Neutrophil (primary cell): ENCODE measurements around the gene SNUPN.
"Not testable (repeated sequence)": the region's sequence is repeated elsewhere in the genome, so short reads cannot be mapped to it uniquely, and the experiment has no call there.

Source experiments
- H3K27ac ChIP-seq: fragments of 200-600 bp; sonication (generic); 2 replicates; pipeline ENCODE4 v1.5.1; 2016; ENCODE audit warnings: mild to moderate bottlenecking, moderate library complexity
- H3K27me3 ChIP-seq: fragments of 200-600 bp; sonication (generic); 2 replicates; pipeline ENCODE4 v1.6.0; 2016; ENCODE audit warnings: mild to moderate bottlenecking
- H3K36me3 ChIP-seq: fragments of 200-600 bp; sonication (generic); 2 replicates; pipeline ENCODE4 v1.5.1; 2017
- H3K4me1 ChIP-seq, 2 experiments: fragments of 200-600 bp in 1 of 2; sonication (generic) in 1 of 2; 1 replicate in 1 of 2; 2 replicates in 1 of 2; pipeline versions ENCODE4 v1.5.1 to v1.6.1; 2013 to 2016; ENCODE audit warnings: low read depth in 1 of 2, low read length in 1 of 2, mild to moderate bottlenecking in 1 of 2, moderate library complexity in 1 of 2; ENCODE audit not compliant: control insufficient read depth in 1 of 2, insufficient read depth in 1 of 2
- H3K4me3 ChIP-seq, 2 experiments: fragments of 200-600 bp in 1 of 2; sonication (generic) in 1 of 2; 1 replicate in 1 of 2; 2 replicates in 1 of 2; pipeline ENCODE4 v1.5.1; 2013 to 2016; ENCODE audit warnings: low read depth in 1 of 2, low read length in 1 of 2, mild to moderate bottlenecking in 1 of 2, moderate library complexity in 1 of 2
- H3K9me3 ChIP-seq: fragments of 200-600 bp; sonication (generic); 2 replicates; pipeline ENCODE4 v1.5.1; 2016
- TF ChIP-seq, protein P1 (sequence below): fragments of 200-600 bp; sonication (generic); IDR thresholded peaks from 2 replicates; pipeline ENCODE4 v1.5.1; 2016; ENCODE audit warnings: antibody characterized with exemption

Gene SNUPN

DNA sequence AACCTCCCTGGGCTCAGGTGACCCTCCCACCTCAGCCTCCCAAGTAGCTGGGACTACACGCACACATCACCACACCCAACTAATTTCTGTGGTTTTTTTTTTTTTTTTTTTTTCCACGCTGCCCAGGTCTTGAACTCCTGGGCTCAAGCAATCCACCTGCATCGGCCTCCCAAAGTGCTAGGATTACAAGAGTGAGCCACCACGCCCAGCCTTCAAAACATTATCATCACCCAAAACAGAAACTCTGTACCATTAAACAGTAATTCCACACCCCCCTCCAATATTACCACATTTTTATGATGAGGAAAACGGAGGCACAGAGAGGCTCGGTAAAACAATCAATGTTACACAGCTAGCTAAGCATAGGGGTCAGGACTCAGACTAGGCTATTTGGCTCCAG lies 10.5 kb upstream of the SNUPN start:
- Histone ChIP-seq H3K27ac (no peak overlapping the region), H3K4me1 (peaks cover 25 to 28% of the 10 kb centered on the region in 2 experiments), H3K36me3 (no peaks in the 10 kb centered on the region), H3K9me3 (no peaks in the 10 kb centered on the region), H3K27me3 (no peaks in the 10 kb centered on the region), H3K4me3 (no peak overlapping the region)
- TF ChIP-seq, protein P1, sequence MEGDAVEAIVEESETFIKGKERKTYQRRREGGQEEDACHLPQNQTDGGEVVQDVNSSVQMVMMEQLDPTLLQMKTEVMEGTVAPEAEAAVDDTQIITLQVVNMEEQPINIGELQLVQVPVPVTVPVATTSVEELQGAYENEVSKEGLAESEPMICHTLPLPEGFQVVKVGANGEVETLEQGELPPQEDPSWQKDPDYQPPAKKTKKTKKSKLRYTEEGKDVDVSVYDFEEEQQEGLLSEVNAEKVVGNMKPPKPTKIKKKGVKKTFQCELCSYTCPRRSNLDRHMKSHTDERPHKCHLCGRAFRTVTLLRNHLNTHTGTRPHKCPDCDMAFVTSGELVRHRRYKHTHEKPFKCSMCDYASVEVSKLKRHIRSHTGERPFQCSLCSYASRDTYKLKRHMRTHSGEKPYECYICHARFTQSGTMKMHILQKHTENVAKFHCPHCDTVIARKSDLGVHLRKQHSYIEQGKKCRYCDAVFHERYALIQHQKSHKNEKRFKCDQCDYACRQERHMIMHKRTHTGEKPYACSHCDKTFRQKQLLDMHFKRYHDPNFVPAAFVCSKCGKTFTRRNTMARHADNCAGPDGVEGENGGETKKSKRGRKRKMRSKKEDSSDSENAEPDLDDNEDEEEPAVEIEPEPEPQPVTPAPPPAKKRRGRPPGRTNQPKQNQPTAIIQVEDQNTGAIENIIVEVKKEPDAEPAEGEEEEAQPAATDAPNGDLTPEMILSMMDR, result no peak

DNA sequence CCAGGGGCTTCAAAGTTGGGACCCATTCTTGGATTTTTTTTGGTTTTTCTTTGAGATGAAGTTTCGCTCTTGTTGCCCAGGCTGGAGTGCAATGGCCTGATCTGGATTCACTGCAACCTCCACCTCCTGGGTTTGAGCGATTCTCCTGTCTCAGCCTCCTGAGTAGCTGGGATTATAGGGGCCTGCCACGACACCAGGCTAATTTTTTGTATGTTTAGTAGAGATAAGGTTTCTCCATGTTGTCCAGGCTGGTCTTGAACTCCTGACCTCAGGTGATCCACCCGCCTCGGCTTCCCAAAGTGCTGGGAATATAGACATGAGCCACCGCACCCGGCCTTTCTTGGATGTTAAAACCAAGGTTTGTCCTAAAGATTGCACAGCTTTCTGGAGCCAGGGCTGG lies 8.4 kb upstream of the SNUPN start:
- not testable (repeated sequence) for H3K4me3 ChIP-seq, H3K27ac ChIP-seq, H3K27me3 ChIP-seq, H3K36me3 ChIP-seq, H3K9me3 ChIP-seq
- peaks cover 11% of the 10 kb centered on the region in 2 experiments for H3K4me1 ChIP-seq

DNA sequence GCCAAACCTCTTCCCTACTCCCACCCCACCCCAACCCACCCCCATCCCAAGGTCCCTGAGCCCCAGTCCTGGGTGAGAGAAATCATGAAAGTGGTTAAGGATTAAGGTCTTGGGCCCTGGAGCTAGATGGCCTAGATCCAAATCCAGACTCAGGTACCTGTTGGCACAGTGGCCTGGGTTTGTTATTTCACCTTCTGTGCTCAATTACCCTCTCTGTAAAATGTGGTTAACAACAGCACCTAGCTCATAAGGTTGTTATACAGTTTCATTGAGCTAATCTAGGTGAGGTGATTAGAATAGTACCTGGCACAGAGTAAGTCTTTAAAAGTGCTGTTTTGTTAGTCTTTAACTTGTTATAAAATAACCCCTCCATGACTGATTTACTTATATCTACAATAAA lies 6.4 kb upstream of the SNUPN start:
- Histone ChIP-seq H3K27ac (no peak overlapping the region), H3K36me3 (no peaks in the 10 kb centered on the region), H3K4me3 (no peak overlapping the region), H3K27me3 (no peaks in the 10 kb centered on the region), H3K9me3 (no peaks in the 10 kb centered on the region), H3K4me1 (peaks cover 10 to 11% of the 10 kb centered on the region in 2 experiments)
- TF ChIP-seq, protein P1, result no peak

- H3K4me3 ChIP-seq, result no peak overlapping the region
- peak overlapping the region; percentile 41 for H3K27ac ChIP-seq
- H3K9me3 ChIP-seq, result no peaks in the 10 kb centered on the region
- H3K4me1 ChIP-seq, result peaks cover 35 to 37% of the 10 kb centered on the region in 2 experiments
- H3K27me3 ChIP-seq, result no peaks in the 10 kb centered on the region
- TF ChIP-seq, protein P1, result no peak
- peaks cover 6% of the 10 kb centered on the region for H3K36me3 ChIP-seq
Measured at GRCh38 chr15:75622505-75622904, 3.0 kb downstream of the SNUPN start.

DNA sequence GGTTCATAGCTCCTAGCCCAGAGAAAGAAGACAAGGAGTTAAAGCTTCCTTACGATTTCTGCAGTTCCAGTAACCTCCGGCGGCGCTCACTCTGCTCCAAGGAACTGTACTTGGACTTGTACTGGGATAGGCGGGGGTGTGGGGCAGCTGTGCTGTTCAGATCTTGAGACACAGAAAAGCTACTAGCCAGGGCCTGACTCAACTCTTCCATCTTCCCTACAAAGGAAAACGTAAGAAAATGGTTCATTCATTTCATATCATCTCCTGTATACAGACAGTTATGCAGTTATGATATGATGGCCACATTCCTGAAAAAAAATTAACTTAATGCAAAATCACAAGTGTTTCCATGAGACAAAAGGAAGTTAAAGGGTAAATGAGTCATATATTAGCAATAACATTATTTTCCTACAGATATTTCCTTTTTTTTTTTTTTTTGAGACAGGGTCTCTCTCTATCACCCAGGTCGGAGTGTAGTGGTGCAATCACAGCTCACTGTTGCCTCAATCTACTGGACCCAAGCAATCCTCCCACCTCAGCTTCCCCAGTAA lies 4.6 kb downstream of the SNUPN start:
- H3K27me3 ChIP-seq, result no peaks in the 10 kb centered on the region
- peaks cover 20% of the 10 kb centered on the region for H3K36me3 ChIP-seq
- TF ChIP-seq, protein P1, result no peak
- peaks cover 19 to 21% of the 10 kb centered on the region in 2 experiments for H3K4me1 ChIP-seq
- H3K9me3 ChIP-seq, result no peaks in the 10 kb centered on the region
- no peak overlapping the region for H3K4me3 ChIP-seq
- peak overlapping the region; percentile 71 for H3K27ac ChIP-seq

- H3K4me1 ChIP-seq, result peaks cover 18 to 19% of the 10 kb centered on the region in 2 experiments
- H3K27ac ChIP-seq, result peak overlapping the region; percentile 71
- no peak overlapping the region for H3K4me3 ChIP-seq
- no peaks in the 10 kb centered on the region for H3K27me3 ChIP-seq
- TF ChIP-seq, protein P1, result no peak
- no peaks in the 10 kb centered on the region for H3K9me3 ChIP-seq
- H3K36me3 ChIP-seq, result peaks cover 23% of the 10 kb centered on the region
Measured at GRCh38 chr15:75620058-75620820, 5.3 kb downstream of the SNUPN start.
